Suprapubic skin (tissue), 4 donors: Measurements from ENCODE around the gene PLCXD3.

Experiments used
- CTCF ChIP-seq, 2 donors: fragments of 200-600 bp in 1 of 2; fragments of 450-650 bp in 1 of 2; sonication (generic) in 1 of 2; IDR thresholded peaks; one replicate each; pipeline ENCODE4 v1.5.1; 2016 to 2019; ENCODE audit warnings: antibody characterized with exemption in 2 of 2, mild to moderate bottlenecking in 1 of 2, moderate library complexity in 1 of 2
- POLR2A ChIP-seq, 2 donors: fragments of 450-650 bp; IDR thresholded peaks; one replicate each; pipeline ENCODE4 v1.6.1; 2017; ENCODE audit warnings: antibody characterized with exemption in 2 of 2, mild to moderate bottlenecking in 2 of 2, moderate library complexity in 2 of 2
- POLR2AphosphoS5 ChIP-seq, 3 donors: sonication (generic); formaldehyde crosslinking; IDR thresholded peaks; one replicate each; pipeline ENCODE4 v1.6.1; 2017; ENCODE audit warnings: antibody characterized with exemption in 3 of 3

GRCh38 chr5:41509399-41510175 is 814 bp downstream of the PLCXD3 start:
- TF ChIP-seq POLR2A (IDR thresholded peaks at IDR 0.05) (no peak), CTCF (IDR thresholded peaks at IDR 0.05) (no peak), POLR2AphosphoS5 (IDR thresholded peaks at IDR 0.05) (no peak)
